Measurements from ENCODE around the gene TPX2. TPM values are rescaled to one million over a fixed set of nuclear protein-coding genes. Genes with fewer than 3 reads are reported as not detected.
"Not testable (repeated sequence)": the region's sequence is repeated elsewhere in the genome, so short reads cannot be mapped to it uniquely, and the experiment has no call there.

Gene TPX2
- total and polyA plus RNA-seq, 7 donors, result 0.63 to 8.5 (median 2.2) TPM

- Histone ChIP-seq H3K27ac (peak overlapping the region; percentile 50), H3K4me1 (peaks cover 35% of the 10 kb centered on the region), H3K9me3 (no peaks in the 10 kb centered on the region), H3K27me3 (ENCODE audit: insufficient read depth in 3 of 3, low read length in 2 of 3) (no peaks in the 10 kb centered on the region), H3K4me3 (no peak overlapping the region), H3K36me3 (ENCODE audit: insufficient read depth in 1 of 2, low read depth in 1 of 2) (peaks cover 0 to 61% of the 10 kb centered on the region in 2 donors)
- intact Hi-C loops (cut with DNase I), result loop anchor here (5.0 to 10.0 kb wide), 5 partner anchors 97 to 268 kb away; partner anchors contain the start of gene PDRG1 (in 1 of the 2)
- WGBS, 3 donors, result 76 to 88% (median 83%) methylated on average over 4 of the region's 4 CpGs
- ATAC-seq (no peak), DNase-seq (peak in 1 of 2 donors; percentile 42)
- TF ChIP-seq, protein P1, sequence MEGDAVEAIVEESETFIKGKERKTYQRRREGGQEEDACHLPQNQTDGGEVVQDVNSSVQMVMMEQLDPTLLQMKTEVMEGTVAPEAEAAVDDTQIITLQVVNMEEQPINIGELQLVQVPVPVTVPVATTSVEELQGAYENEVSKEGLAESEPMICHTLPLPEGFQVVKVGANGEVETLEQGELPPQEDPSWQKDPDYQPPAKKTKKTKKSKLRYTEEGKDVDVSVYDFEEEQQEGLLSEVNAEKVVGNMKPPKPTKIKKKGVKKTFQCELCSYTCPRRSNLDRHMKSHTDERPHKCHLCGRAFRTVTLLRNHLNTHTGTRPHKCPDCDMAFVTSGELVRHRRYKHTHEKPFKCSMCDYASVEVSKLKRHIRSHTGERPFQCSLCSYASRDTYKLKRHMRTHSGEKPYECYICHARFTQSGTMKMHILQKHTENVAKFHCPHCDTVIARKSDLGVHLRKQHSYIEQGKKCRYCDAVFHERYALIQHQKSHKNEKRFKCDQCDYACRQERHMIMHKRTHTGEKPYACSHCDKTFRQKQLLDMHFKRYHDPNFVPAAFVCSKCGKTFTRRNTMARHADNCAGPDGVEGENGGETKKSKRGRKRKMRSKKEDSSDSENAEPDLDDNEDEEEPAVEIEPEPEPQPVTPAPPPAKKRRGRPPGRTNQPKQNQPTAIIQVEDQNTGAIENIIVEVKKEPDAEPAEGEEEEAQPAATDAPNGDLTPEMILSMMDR (IDR thresholded peaks at IDR 0.05), result no peak
These were observed 85.0 kb downstream of the TPX2 start for GRCh38 chr20:31824125-31824485.

DNA sequence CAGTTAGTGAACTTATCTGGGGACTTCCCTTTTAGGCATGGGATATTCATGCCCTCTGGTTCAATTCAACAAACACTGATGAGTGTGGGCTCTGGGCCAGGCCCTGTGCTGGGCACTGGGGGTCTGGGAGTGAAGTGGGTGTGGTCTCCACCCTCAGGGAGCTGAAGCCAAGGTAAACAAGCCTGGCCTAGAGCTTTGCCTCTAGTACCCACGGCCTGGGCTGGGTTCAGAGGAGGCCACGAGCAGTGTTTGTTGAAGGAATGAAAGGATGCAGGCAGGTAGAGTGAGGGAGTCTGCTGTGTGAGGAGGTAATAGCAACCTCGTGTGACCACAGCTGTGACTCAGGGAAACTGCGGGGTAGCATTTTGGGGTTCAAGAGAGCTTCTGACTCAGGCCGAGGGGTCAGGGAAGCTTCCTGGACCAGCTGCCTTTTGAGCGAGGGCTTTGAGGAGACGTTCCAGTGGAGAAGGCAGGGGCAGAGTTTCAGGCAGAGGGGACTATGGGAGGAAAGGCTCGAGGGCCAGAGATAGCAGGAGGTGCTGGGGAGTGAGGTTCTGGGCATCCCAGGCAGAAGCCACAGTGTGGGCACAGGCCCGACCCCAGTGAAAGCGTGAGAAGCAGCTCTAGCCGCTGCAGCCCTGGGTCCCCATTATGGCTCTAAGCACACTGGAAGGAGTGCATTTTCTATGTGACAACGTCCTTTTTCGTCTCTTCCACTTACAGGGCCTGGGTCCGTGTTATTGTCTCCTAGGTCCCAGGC lies 85.6 kb downstream of the TPX2 start:
- no peaks in the 10 kb centered on the region for H3K27me3 ChIP-seq (ENCODE audit: insufficient read depth in 3 of 3, low read length in 2 of 3)
- no peak overlapping the region for H3K4me3 ChIP-seq
- TF ChIP-seq, protein P1 (IDR thresholded peaks at IDR 0.05), result no peak
- H3K36me3 ChIP-seq (ENCODE audit: insufficient read depth in 1 of 2, low read depth in 1 of 2), result peaks cover 0 to 67% of the 10 kb centered on the region in 2 donors
- H3K9me3 ChIP-seq, result no peaks in the 10 kb centered on the region
- peaks cover 34% of the 10 kb centered on the region for H3K4me1 ChIP-seq
- WGBS, 3 donors, result 67 to 79% (median 68%) methylated on average over 14 of the region's 14 CpGs
- H3K27ac ChIP-seq, result peak overlapping the region; percentile 50
- ATAC-seq (no peak), DNase-seq (peak in 1 of 2 donors; percentile 33)
- intact Hi-C loops (cut with DNase I), result loop anchor here (5.0 to 10.0 kb wide), 5 partner anchors 97 to 268 kb away; partner anchors contain the start of gene PDRG1 (in 1 of the 2)

DNA sequence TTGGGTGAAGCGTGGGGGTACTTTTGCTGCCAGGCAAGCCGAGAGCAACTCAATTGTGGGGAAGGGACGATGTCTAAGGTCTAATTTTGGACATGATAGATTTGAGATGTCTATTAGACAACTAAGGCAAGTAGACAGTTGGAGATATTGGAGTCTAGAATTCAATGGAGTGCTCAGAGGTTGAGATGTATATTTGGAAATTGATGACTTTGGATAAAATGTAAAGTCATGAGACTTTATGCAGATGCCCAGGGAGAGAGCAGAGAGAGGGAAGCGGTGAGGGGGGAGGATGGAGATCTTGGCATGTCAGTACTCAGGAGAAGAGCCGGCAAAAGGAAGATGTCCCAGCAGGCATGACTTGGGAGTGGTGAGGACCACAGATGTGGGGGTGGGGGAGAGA lies 87.0 kb downstream of the TPX2 start:
- Histone ChIP-seq H3K27me3 (ENCODE audit: insufficient read depth in 3 of 3, low read length in 2 of 3) (no peaks in the 10 kb centered on the region), H3K27ac (peak overlapping the region; percentile 1), H3K4me1 (peaks cover 34% of the 10 kb centered on the region), H3K9me3 (no peaks in the 10 kb centered on the region), H3K36me3 (ENCODE audit: insufficient read depth in 1 of 2, low read depth in 1 of 2) (peaks cover 0 to 81% of the 10 kb centered on the region in 2 donors), H3K4me3 (no peak overlapping the region)
- intact Hi-C loops (cut with DNase I), result loop anchor here (10.0 kb wide), 2 partner anchors 161 to 209 kb away; no protein-coding TSS in a partner anchor
- TF ChIP-seq, protein P1 (IDR thresholded peaks at IDR 0.05), result no peak
- ATAC-seq, result no peak
- DNase-seq, result no peak
- 51 to 70% (median 52%) methylated on average over 5 of the region's 5 CpGs for WGBS, 3 donors

- Histone ChIP-seq H3K9me3 (no peaks in the 10 kb centered on the region), H3K27me3 (ENCODE audit: insufficient read depth in 3 of 3, low read length in 2 of 3) (no peaks in the 10 kb centered on the region), H3K27ac (no peak overlapping the region), H3K4me3 (no peak overlapping the region), H3K4me1 (peaks cover 34% of the 10 kb centered on the region), H3K36me3 (ENCODE audit: insufficient read depth in 1 of 2, low read depth in 1 of 2) (peaks cover 0 to 91% of the 10 kb centered on the region in 2 donors)
- TF ChIP-seq, protein P1 (IDR thresholded peaks at IDR 0.05), result no peak
- 35 to 56% (median 49%) methylated on average over 2 of the region's 2 CpGs for WGBS, 3 donors
- intact Hi-C loops (cut with DNase I), result loop anchor here (10.0 kb wide), 2 partner anchors 162 to 208 kb away; no protein-coding TSS in a partner anchor
- DNase-seq (peak in 1 of 2 donors; percentile 17), ATAC-seq (no peak)
These were observed 88.0 kb downstream of the TPX2 start for GRCh38 chr20:31827059-31827458.

DNA sequence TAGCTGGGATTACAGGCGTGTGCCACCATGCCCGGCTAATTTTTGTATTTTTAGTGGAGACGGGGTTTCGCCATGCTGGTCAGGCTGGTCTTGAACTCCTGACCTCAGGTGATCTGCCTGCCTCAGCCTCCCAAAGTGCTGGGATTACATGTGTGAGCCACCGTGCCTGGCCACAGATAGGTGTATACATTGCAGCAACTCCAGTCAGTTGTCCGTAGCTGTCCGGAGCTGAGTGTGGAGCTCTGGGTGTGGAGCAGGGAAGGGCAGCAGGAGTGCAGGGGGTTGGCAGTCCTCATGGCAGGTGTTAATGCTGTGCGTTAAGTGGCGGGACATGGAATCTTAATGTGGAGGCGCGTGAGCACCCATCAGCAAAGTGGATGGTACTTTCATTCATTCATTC lies 88.9 kb downstream of the TPX2 start:
- peak in 1 of 2 donors; percentile 31 for DNase-seq
- intact Hi-C loops (cut with DNase I), result loop anchor here (10.0 kb wide), 2 partner anchors 163 to 207 kb away; no protein-coding TSS in a partner anchor
- not testable (repeated sequence) for H3K9me3 ChIP-seq; H3K4me3 ChIP-seq; ATAC-seq; H3K27ac ChIP-seq; H3K27me3 ChIP-seq (ENCODE audit: insufficient read depth in 3 of 3, low read length in 2 of 3)
- peaks cover 32% of the 10 kb centered on the region for H3K4me1 ChIP-seq
- peaks cover 0 to 99% of the 10 kb centered on the region in 2 donors for H3K36me3 ChIP-seq (ENCODE audit: insufficient read depth in 1 of 2, low read depth in 1 of 2)
- WGBS, 3 donors, result 71 to 91% (median 76%) methylated on average over 10 to 11 of the region's 11 CpGs
